GM12891 (cell line): ENCODE measurements around the gene SLC17A6.

Experiments used
- PAX5 ChIP-seq: IDR thresholded peaks from 2 replicates; pipeline ENCODE4 v1.6.1; 2011; ENCODE audit warnings: low read length, moderate library complexity, mild to moderate bottlenecking; ENCODE audit not compliant: insufficient read depth, severe bottlenecking
- POLR2A ChIP-seq: IDR thresholded peaks from 2 replicates; pipeline ENCODE4 v1.6.1; 2011; ENCODE audit warnings: low read depth, low read length, control low read depth
- POLR2AphosphoS5 ChIP-seq: IDR thresholded peaks from 2 replicates; pipeline ENCODE4 v1.6.1; 2011; ENCODE audit warnings: low read depth, low read length, control low read depth
- TAF1 ChIP-seq: IDR thresholded peaks from 2 replicates; pipeline ENCODE4 v1.6.1; 2011; ENCODE audit warnings: low read depth, low read length, control low read depth

DNA sequence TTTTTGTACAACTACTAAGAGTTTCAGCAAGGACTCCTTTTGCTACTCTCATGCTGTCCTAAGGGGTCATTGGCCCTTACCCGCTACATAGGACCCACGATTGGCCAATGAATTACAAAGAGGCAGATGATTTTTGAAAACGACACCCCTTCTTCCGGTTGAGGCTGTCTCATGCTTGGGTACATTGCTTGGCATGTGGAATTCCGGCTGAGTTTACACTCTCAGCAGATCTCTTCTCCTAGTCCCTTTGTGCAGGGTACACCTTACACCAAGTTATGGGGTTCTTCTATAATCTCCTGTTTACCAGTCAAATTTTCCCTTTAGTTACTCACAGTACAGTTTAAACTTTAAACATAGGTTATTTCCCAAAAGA, 52.1 kb downstream of the SLC17A6 start:
- TF ChIP-seq POLR2AphosphoS5, result no peak
- no peak for TF ChIP-seq POLR2A
- TF ChIP-seq PAX5, result no peak
- TF ChIP-seq TAF1, result no peak
